WTC11 (cell line): ENCODE results near the gene PAFAH2. TPM values are rescaled to one million over a fixed set of nuclear protein-coding genes. Genes with fewer than 3 reads are reported as not detected.

ENCODE experiments used
- ATAC-seq: fragments of 200-7000 bp; cut with Tn5 transposase; 2 replicates; pipeline ENCODE4 v1.10.0; 2021; ENCODE audit warnings: mild to moderate bottlenecking, moderate library complexity
- CTCF ChIA-PET: fragments of 300-600 bp; sonication (Branson Sonifier 250); formaldehyde crosslinking; loops from one replicate; lab custom pipeline; 2021; ENCODE audit warnings: antibody characterized with exemption; lab: Charles Lee
- POLR2A ChIA-PET: fragments of 350-600 bp; sonication (Branson Sonifier 250); formaldehyde crosslinking; loops from one replicate; lab custom pipeline; 2021; ENCODE audit warnings: antibody characterized with exemption; lab: Charles Lee
- DNase-seq: peaks from one replicate; pipeline ENCODE4 v3.0.0; 2021; ENCODE audit warnings: low spot score
- H3K27ac Mint-ChIP-seq: 2 replicates; pipeline ENCODE4 v1.8.0; 2021; ENCODE audit warnings: mixed read lengths
- H3K27me3 Mint-ChIP-seq: 2 replicates; pipeline ENCODE4 v1.8.0; 2021; ENCODE audit warnings: low read depth, mild to moderate bottlenecking, moderate library complexity, mixed read lengths
- H3K36me3 Mint-ChIP-seq: 2 replicates; pipeline ENCODE4 v1.8.0; 2021; ENCODE audit warnings: mixed read lengths
- H3K4me1 Mint-ChIP-seq: 2 replicates; pipeline ENCODE4 v1.8.0; 2022; ENCODE audit warnings: mixed read lengths
- H3K4me3 Mint-ChIP-seq: 2 replicates; pipeline ENCODE4 v1.8.0; 2021; ENCODE audit warnings: mild to moderate bottlenecking, moderate library complexity, mixed read lengths
- H3K9me3 Mint-ChIP-seq: 2 replicates; pipeline ENCODE4 v1.8.0; 2021; ENCODE audit warnings: mixed read lengths
- AR ChIP-seq: fragments of 250-450 bp; sonication (Bioruptor Pico); IDR thresholded peaks from 2 replicates; pipeline ENCODE4 v1.9.0; 2021; ENCODE audit warnings: mild to moderate bottlenecking
- ATF2 ChIP-seq: sonication (generic); formaldehyde crosslinking; IDR thresholded peaks from 2 replicates; pipeline ENCODE4 v1.8.1; 2022; ENCODE audit warnings: low read depth, missing genetic modification reagents, borderline replicate concordance
- CBFB ChIP-seq: sonication (generic); formaldehyde crosslinking; IDR thresholded peaks from 2 replicates; pipeline ENCODE4 v1.8.1; 2022; ENCODE audit warnings: mild to moderate bottlenecking, low read depth, missing genetic modification reagents
- ELF4 ChIP-seq: sonication (generic); formaldehyde crosslinking; IDR thresholded peaks from 2 replicates; pipeline ENCODE4 v1.8.1; 2022; ENCODE audit warnings: low read depth, mild to moderate bottlenecking, moderate library complexity, missing genetic modification reagents
- GTF2I ChIP-seq: fragments of 250-450 bp; sonication (Bioruptor Pico); conservative IDR thresholded peaks from 2 replicates; pipeline ENCODE4 v1.4.0; 2021; ENCODE audit warnings: mild to moderate bottlenecking
- NFATC4 ChIP-seq: fragments of 250-450 bp; sonication (Bioruptor Pico); IDR thresholded peaks from 2 replicates; pipeline ENCODE4 v1.9.0; 2021; ENCODE audit warnings: mild to moderate bottlenecking
- NR1H2 ChIP-seq: sonication (generic); formaldehyde crosslinking; IDR thresholded peaks from 2 replicates; pipeline ENCODE4 v1.9.0; 2021; ENCODE audit warnings: mild to moderate bottlenecking, moderate library complexity, missing genetic modification reagents
- RORB ChIP-seq: fragments of 250-450 bp; sonication (Bioruptor Pico); IDR thresholded peaks from 2 replicates; pipeline ENCODE4 v1.9.0; 2021; ENCODE audit warnings: mild to moderate bottlenecking
- SMAD3 ChIP-seq: sonication (generic); formaldehyde crosslinking; IDR thresholded peaks from 2 replicates; pipeline ENCODE4 v1.8.0; 2022; ENCODE audit warnings: missing genetic modification reagents, mild to moderate bottlenecking, borderline replicate concordance
- TCF7 ChIP-seq: sonication (generic); formaldehyde crosslinking; IDR thresholded peaks from 2 replicates; pipeline ENCODE4 v1.8.0; 2022; ENCODE audit warnings: mild to moderate bottlenecking, low read depth, missing genetic modification reagents, moderate library complexity
- ZBTB43 ChIP-seq: sonication (generic); formaldehyde crosslinking; IDR thresholded peaks from 2 replicates; pipeline ENCODE4 v1.8.1; 2023; ENCODE audit warnings: mild to moderate bottlenecking, missing genetic modification reagents
- ZNF121 ChIP-seq: sonication (generic); formaldehyde crosslinking; IDR thresholded peaks from 2 replicates; pipeline ENCODE4 v1.8.0; 2023; ENCODE audit warnings: missing genetic modification reagents
- ZNF138 ChIP-seq: sonication (generic); formaldehyde crosslinking; conservative IDR thresholded peaks from 2 replicates; pipeline ENCODE4 v1.8.1; 2022; ENCODE audit warnings: mild to moderate bottlenecking, moderate library complexity, missing genetic modification reagents
- ZNF219 ChIP-seq: sonication (generic); formaldehyde crosslinking; IDR thresholded peaks from 2 replicates; pipeline ENCODE4 v1.8.0; 2023; ENCODE audit warnings: missing genetic modification reagents, mild to moderate bottlenecking, borderline replicate concordance
- ZNF423 ChIP-seq: fragments of 250-450 bp; sonication (Bioruptor Pico); IDR thresholded peaks from 2 replicates; pipeline ENCODE4 v2.1.2; 2022; ENCODE audit warnings: mild to moderate bottlenecking, moderate library complexity
- total RNA-seq: library from RNA; stranded (reverse); gene quantifications from 3 replicates; pipeline ENCODE4 v1.2.3, GENCODE V29; 2021
- TF ChIP-seq, protein P1 (sequence below): sonication (generic); formaldehyde crosslinking; IDR thresholded peaks from 2 replicates; pipeline ENCODE4 v1.8.1; 2023; ENCODE audit warnings: mild to moderate bottlenecking, missing genetic modification reagents, moderate library complexity
- TF ChIP-seq, protein P2 (sequence below): sonication (generic); formaldehyde crosslinking; IDR thresholded peaks from 2 replicates; pipeline ENCODE4 v1.8.0; 2023; ENCODE audit warnings: missing genetic modification reagents, mild to moderate bottlenecking, borderline replicate concordance
- TF ChIP-seq, protein P3 (sequence below): sonication (generic); formaldehyde crosslinking; IDR thresholded peaks from 2 replicates; pipeline ENCODE4 v1.8.1; 2022; ENCODE audit warnings: mild to moderate bottlenecking, missing genetic modification reagents, moderate library complexity, borderline replicate concordance
- TF ChIP-seq, protein P4 (sequence below): fragments of 250-450 bp; sonication (Bioruptor Pico); IDR thresholded peaks from 2 replicates; pipeline ENCODE4 v2.1.2; 2022; ENCODE audit warnings: mild to moderate bottlenecking, moderate library complexity

The PAFAH2 gene
- total RNA-seq, 1 experiment from 2014 or later, result 11.5 TPM

- no peak for TF ChIP-seq NR1H2 (CRISPR knock-in tag)
Observed at GRCh38 chr1:25922971-25923552, 74.8 kb downstream of the PAFAH2 start (continued).

GRCh38 chr1:25922056-25922970, 75.5 kb downstream of the PAFAH2 start:
- ATAC-seq, result peak; percentile 77
- Mint-ChIP-seq H3K36me3 (no peaks in the 10 kb centered on the region), H3K9me3 (no peaks in the 10 kb centered on the region), H3K27me3 (peaks cover 16% of the 10 kb centered on the region), H3K4me3 (peak overlapping the region; percentile 82), H3K27ac (peak overlapping the region; percentile 64), H3K4me1 (peaks cover 35% of the 10 kb centered on the region)
- DNase-seq, result peak; percentile 55
- ChIA-PET CTCF (interaction anchor here (0.7 to 3.5 kb wide), 8 partner anchors 10 to 114 kb away, joined by 3 to 29 read pairs (median 3); partner anchors contain the start of gene PAFAH2), POLR2A (interaction anchor here (0.9 to 1.4 kb wide), 3 partner anchors 78 to 102 kb away, joined by 3 read pairs; partner anchors contain the start of gene MTFR1L)
- TF ChIP-seq, protein P1, sequence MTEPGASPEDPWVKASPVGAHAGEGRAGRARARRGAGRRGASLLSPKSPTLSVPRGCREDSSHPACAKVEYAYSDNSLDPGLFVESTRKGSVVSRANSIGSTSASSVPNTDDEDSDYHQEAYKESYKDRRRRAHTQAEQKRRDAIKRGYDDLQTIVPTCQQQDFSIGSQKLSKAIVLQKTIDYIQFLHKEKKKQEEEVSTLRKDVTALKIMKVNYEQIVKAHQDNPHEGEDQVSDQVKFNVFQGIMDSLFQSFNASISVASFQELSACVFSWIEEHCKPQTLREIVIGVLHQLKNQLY (CRISPR knock-in tag), result no peak
- TF ChIP-seq ZNF423 (CRISPR knock-in tag) (peak; percentile 30; the same call in 1 of the 2 replicates), ELF4 (CRISPR knock-in tag) (no peak), SMAD3 (no peak), TCF7 (no peak), GTF2I (CRISPR knock-in tag) (no peak), RORB (CRISPR knock-in tag) (no peak), ATF2 (CRISPR knock-in tag) (0 out of 2 replicates have a peak, but pooled peaks have one; percentile 47), ZBTB43 (peak; percentile 69; the same call in 1 of the 2 replicates), AR (no peak), CBFB (no peak), ZNF219 (CRISPR knock-in tag) (peak; percentile 62; the same call in 1 of the 2 replicates), ZNF121 (CRISPR knock-in tag) (no peak), NFATC4 (no peak), ZNF138 (CRISPR knock-in tag) (no peak)
- TF ChIP-seq, protein P2, sequence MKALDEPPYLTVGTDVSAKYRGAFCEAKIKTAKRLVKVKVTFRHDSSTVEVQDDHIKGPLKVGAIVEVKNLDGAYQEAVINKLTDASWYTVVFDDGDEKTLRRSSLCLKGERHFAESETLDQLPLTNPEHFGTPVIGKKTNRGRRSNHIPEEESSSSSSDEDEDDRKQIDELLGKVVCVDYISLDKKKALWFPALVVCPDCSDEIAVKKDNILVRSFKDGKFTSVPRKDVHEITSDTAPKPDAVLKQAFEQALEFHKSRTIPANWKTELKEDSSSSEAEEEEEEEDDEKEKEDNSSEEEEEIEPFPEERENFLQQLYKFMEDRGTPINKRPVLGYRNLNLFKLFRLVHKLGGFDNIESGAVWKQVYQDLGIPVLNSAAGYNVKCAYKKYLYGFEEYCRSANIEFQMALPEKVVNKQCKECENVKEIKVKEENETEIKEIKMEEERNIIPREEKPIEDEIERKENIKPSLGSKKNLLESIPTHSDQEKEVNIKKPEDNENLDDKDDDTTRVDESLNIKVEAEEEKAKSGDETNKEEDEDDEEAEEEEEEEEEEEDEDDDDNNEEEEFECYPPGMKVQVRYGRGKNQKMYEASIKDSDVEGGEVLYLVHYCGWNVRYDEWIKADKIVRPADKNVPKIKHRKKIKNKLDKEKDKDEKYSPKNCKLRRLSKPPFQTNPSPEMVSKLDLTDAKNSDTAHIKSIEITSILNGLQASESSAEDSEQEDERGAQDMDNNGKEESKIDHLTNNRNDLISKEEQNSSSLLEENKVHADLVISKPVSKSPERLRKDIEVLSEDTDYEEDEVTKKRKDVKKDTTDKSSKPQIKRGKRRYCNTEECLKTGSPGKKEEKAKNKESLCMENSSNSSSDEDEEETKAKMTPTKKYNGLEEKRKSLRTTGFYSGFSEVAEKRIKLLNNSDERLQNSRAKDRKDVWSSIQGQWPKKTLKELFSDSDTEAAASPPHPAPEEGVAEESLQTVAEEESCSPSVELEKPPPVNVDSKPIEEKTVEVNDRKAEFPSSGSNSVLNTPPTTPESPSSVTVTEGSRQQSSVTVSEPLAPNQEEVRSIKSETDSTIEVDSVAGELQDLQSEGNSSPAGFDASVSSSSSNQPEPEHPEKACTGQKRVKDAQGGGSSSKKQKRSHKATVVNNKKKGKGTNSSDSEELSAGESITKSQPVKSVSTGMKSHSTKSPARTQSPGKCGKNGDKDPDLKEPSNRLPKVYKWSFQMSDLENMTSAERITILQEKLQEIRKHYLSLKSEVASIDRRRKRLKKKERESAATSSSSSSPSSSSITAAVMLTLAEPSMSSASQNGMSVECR (CRISPR knock-in tag), result peak; percentile 95
- TF ChIP-seq, protein P3, sequence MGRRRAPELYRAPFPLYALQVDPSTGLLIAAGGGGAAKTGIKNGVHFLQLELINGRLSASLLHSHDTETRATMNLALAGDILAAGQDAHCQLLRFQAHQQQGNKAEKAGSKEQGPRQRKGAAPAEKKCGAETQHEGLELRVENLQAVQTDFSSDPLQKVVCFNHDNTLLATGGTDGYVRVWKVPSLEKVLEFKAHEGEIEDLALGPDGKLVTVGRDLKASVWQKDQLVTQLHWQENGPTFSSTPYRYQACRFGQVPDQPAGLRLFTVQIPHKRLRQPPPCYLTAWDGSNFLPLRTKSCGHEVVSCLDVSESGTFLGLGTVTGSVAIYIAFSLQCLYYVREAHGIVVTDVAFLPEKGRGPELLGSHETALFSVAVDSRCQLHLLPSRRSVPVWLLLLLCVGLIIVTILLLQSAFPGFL (CRISPR knock-in tag), result no peak
- TF ChIP-seq, protein P4, sequence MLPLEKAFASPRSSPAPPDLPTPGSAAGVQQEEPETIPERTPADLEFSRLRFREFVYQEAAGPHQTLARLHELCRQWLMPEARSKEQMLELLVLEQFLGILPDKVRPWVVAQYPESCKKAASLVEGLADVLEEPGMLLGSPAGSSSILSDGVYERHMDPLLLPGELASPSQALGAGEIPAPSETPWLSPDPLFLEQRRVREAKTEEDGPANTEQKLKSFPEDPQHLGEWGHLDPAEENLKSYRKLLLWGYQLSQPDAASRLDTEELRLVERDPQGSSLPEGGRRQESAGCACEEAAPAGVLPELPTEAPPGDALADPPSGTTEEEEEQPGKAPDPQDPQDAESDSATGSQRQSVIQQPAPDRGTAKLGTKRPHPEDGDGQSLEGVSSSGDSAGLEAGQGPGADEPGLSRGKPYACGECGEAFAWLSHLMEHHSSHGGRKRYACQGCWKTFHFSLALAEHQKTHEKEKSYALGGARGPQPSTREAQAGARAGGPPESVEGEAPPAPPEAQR (CRISPR knock-in tag), result no peak
